Measurements from ENCODE around the gene RUBCNL. TPM values are rescaled to one million over a fixed set of nuclear protein-coding genes. Genes with fewer than 3 reads are reported as not detected.

RUBCNL gene
- total RNA-seq, 6 donors from 2014 or later: 1.8 to 5.4 (median 5.0) TPM

DNA sequence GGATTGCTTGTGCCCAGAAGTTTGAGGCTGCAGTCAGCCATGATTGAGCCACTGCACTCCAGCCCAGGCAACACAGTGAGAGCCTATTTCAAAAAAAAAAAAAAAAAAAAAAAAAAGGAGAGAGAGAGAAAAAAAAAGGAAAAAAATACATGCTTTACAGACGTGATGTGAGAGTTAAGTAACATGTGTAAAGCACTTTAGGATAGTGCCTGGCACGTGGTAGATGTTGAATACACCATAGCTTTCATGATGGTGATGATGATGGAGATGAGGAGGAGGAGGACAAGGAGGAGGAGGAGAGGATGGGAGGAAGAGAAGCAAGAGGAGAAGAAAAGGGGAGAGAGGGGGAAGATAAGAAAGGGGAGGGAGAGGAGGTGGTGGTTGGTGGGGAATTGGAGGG lies 15.1 kb upstream of the RUBCNL start:
- H3K27ac ChIP-seq: no peak overlapping the region
- no peaks in the 10 kb centered on the region for H3K9me3 ChIP-seq
- no peak for DNase-seq
- ATAC-seq (ENCODE audit: low FRiP score in 2 of 2): no peak
- H3K4me1 ChIP-seq: peaks cover 0 to 5% (median 0%) of the 10 kb centered on the region in 4 donors
- TF ChIP-seq, protein P1, sequence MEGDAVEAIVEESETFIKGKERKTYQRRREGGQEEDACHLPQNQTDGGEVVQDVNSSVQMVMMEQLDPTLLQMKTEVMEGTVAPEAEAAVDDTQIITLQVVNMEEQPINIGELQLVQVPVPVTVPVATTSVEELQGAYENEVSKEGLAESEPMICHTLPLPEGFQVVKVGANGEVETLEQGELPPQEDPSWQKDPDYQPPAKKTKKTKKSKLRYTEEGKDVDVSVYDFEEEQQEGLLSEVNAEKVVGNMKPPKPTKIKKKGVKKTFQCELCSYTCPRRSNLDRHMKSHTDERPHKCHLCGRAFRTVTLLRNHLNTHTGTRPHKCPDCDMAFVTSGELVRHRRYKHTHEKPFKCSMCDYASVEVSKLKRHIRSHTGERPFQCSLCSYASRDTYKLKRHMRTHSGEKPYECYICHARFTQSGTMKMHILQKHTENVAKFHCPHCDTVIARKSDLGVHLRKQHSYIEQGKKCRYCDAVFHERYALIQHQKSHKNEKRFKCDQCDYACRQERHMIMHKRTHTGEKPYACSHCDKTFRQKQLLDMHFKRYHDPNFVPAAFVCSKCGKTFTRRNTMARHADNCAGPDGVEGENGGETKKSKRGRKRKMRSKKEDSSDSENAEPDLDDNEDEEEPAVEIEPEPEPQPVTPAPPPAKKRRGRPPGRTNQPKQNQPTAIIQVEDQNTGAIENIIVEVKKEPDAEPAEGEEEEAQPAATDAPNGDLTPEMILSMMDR (IDR thresholded peaks at IDR 0.05): no peak
- H3K36me3 ChIP-seq: no peaks in the 10 kb centered on the region
- 60 to 63% methylated on average over 2 of the region's 2 CpGs for WGBS, 2 donors
- no peak overlapping the region for H3K4me3 ChIP-seq
- H3K27me3 ChIP-seq: no peaks in the 10 kb centered on the region

DNA sequence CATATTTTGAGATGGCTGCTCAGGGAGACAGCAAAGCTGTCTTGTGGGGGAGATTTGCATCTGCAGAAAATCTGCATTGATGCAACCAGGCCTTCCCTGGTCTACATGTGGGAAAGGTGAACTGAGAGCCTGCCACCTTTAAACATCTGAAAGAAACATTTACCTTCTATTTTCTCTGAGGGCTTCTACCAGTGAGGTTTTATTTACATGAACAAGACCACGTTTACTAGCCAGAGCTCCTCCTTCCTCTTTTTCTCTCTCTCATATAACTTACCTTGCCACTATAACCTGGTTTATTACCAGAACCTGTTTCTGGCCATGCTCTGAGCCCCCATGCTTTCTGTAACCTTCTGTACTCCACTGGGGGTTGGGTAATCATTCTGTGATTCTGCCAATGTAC lies 14.4 kb upstream of the RUBCNL start:
- TF ChIP-seq, protein P1 (IDR thresholded peaks at IDR 0.05): no peak
- TF ChIP-seq POLR2A (IDR thresholded peaks at IDR 0.05) (no peak), EP300 (IDR thresholded peaks at IDR 0.05) (no peak), POLR2AphosphoS5 (IDR thresholded peaks at IDR 0.05) (no peak)
- ATAC-seq (ENCODE audit: low FRiP score in 2 of 2) (no peak), DNase-seq (no peak)
- peaks cover 0 to 5% (median 0%) of the 10 kb centered on the region in 4 donors for H3K4me1 ChIP-seq
- no peaks in the 10 kb centered on the region for H3K9me3 ChIP-seq
- no peaks in the 10 kb centered on the region for H3K36me3 ChIP-seq
- WGBS, 2 donors: 32 to 33% methylated on average over 1 of the region's 1 CpG
- no peak overlapping the region for H3K27ac ChIP-seq
- H3K4me3 ChIP-seq: no peak overlapping the region
- no peaks in the 10 kb centered on the region for H3K27me3 ChIP-seq

DNA sequence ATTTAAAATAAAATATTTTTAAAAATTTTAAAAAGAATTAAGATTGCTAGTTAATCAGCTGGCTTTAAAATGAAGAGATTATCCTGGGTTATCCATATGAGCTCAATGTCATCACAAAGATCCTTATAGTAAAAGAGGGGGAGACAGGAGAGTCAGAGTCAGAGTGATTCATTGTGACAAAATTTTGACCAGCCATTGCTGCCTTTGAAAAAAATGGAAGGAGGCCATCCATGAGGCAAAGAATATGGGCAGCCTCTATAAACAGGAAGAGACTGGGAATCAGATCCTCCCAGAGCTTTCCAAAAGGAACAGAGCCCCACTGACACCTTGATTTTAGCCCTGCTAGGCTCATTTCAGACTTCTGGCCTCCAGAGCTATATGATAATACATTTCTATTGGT lies 9.3 kb upstream of the RUBCNL start:
- ATAC-seq (ENCODE audit: low FRiP score in 2 of 2) (no peak), DNase-seq (no peak)
- Histone ChIP-seq H3K9me3 (no peaks in the 10 kb centered on the region), H3K27ac (no peak overlapping the region), H3K36me3 (no peaks in the 10 kb centered on the region), H3K4me1 (no peaks in the 10 kb centered on the region), H3K27me3 (no peaks in the 10 kb centered on the region), H3K4me3 (no peak overlapping the region)
- TF ChIP-seq, protein P1 (IDR thresholded peaks at IDR 0.05): no peak
- TF ChIP-seq POLR2A (IDR thresholded peaks at IDR 0.05): no peak
- no peak for TF ChIP-seq EP300 (IDR thresholded peaks at IDR 0.05)
- TF ChIP-seq POLR2AphosphoS5 (IDR thresholded peaks at IDR 0.05): no peak

DNA sequence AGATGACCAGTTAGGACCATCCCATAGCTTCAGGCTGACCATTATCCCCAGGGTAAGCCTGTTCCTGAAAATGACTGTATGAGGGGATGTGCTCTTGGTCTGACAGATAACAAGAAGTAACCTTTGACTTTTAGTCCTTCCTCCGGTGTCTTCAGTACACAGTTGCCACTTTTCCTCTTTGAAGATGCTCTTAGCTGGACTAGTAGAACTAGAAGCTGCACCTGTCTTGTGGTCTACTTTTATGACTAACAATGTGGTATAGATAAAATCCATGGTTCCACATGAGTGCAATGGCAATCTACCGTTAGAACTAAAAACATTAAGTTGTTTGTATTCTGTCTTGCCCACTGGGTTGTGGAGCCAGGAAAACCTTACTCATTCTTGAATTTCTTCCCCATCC lies 5.9 kb upstream of the RUBCNL start:
- Histone ChIP-seq H3K4me1 (peaks cover 0 to 13% (median 3%) of the 10 kb centered on the region in 4 donors), H3K36me3 (no peaks in the 10 kb centered on the region), H3K9me3 (no peaks in the 10 kb centered on the region), H3K27me3 (no peaks in the 10 kb centered on the region), H3K4me3 (no peak overlapping the region), H3K27ac (no peak overlapping the region)
- DNase-seq (no peak), ATAC-seq (ENCODE audit: low FRiP score in 2 of 2) (no peak)
- no peak for TF ChIP-seq POLR2A (IDR thresholded peaks at IDR 0.05)
- TF ChIP-seq, protein P1 (IDR thresholded peaks at IDR 0.05): no peak
- no peak for TF ChIP-seq POLR2AphosphoS5 (IDR thresholded peaks at IDR 0.05)
- TF ChIP-seq EP300 (IDR thresholded peaks at IDR 0.05): no peak
- 65 to 78% methylated on average over 2 of the region's 2 CpGs for WGBS, 2 donors
